ENCODE measurements around the gene SPPL2C. TPM values are rescaled to one million over a fixed set of nuclear protein-coding genes. Genes with fewer than 3 reads are reported as not detected.

SPPL2C gene
- total and polyA plus RNA-seq, 5 donors from 2014 or later, result not detected

- DNase-seq (no peak), ATAC-seq (ENCODE audit: low read depth in 2 of 2) (no peak)
- Mint-ChIP-seq H3K9me3 (peaks cover 0 to 7% (median 0%) of the 10 kb centered on the region in 7 donors), H3K36me3 (no peaks in the 10 kb centered on the region), H3K4me3 (no peak overlapping the region), H3K4me1 (peaks cover 0 to 4% (median 3%) of the 10 kb centered on the region in 4 donors), H3K27me3 (peaks cover 18% of the 10 kb centered on the region), H3K27ac (no peak overlapping the region)
- H3K9me3 ChIP-seq (ENCODE audit: control insufficient read depth in 2 of 2, low read length in 2 of 2), result no peaks in the 10 kb centered on the region
- no peaks in the 10 kb centered on the region for H3K4me1 ChIP-seq (ENCODE audit: control insufficient read depth, insufficient read depth, low read length, poor library complexity, severe bottlenecking)
- no peak overlapping the region for H3K4me3 ChIP-seq (ENCODE audit: low read depth, low read length)
- H3K27ac ChIP-seq (ENCODE audit: insufficient read depth, low read length, poor library complexity, severe bottlenecking), result no peak overlapping the region
- H3K36me3 ChIP-seq (ENCODE audit: control insufficient read depth, insufficient read depth, low read length), result no peaks in the 10 kb centered on the region
- H3K27me3 ChIP-seq (ENCODE audit: control insufficient read depth, insufficient read depth, low read length), result peaks cover 3% of the 10 kb centered on the region
These were observed 6.8 kb downstream of the SPPL2C start for GRCh38 chr17:45851464-45851863.

- H3K27me3 Mint-ChIP-seq, result peaks cover 18% of the 10 kb centered on the region
- ATAC-seq (ENCODE audit: low read depth in 2 of 2) (no peak), DNase-seq (no peak)
- Histone ChIP-seq H3K4me3 (ENCODE audit: low read depth, low read length) (no peak overlapping the region), H3K27me3 (ENCODE audit: control insufficient read depth, insufficient read depth, low read length) (peaks cover 3% of the 10 kb centered on the region), H3K4me1 (ENCODE audit: control insufficient read depth, insufficient read depth, low read length, poor library complexity, severe bottlenecking) (no peaks in the 10 kb centered on the region), H3K27ac (ENCODE audit: insufficient read depth, low read length, poor library complexity, severe bottlenecking) (no peak overlapping the region), H3K9me3 (ENCODE audit: control insufficient read depth in 2 of 2, low read length in 2 of 2) (no peaks in the 10 kb centered on the region), H3K36me3 (ENCODE audit: control insufficient read depth, insufficient read depth, low read length) (no peaks in the 10 kb centered on the region)
- H3K4me1 Mint-ChIP-seq, result peaks cover 0 to 4% (median 3%) of the 10 kb centered on the region in 4 donors
- peaks cover 0 to 7% (median 0%) of the 10 kb centered on the region in 7 donors for H3K9me3 Mint-ChIP-seq
- no peaks in the 10 kb centered on the region for H3K36me3 Mint-ChIP-seq
- H3K27ac Mint-ChIP-seq, result no peak overlapping the region
- H3K4me3 Mint-ChIP-seq, result no peak overlapping the region
These were observed 7.2 kb downstream of the SPPL2C start for GRCh38 chr17:45851873-45852272.

GRCh38 chr17:45852535-45853297 lies 8.0 kb downstream of the SPPL2C start:
- Mint-ChIP-seq H3K4me1 (peaks cover 0 to 4% (median 3%) of the 10 kb centered on the region in 4 donors), H3K9me3 (peaks cover 0 to 6% (median 0%) of the 10 kb centered on the region in 7 donors), H3K27ac (no peak overlapping the region), H3K4me3 (peak overlapping the region in 1 of 4 donors; percentile 14), H3K36me3 (no peaks in the 10 kb centered on the region), H3K27me3 (peaks cover 24% of the 10 kb centered on the region)
- no peak overlapping the region for H3K4me3 ChIP-seq (ENCODE audit: low read depth, low read length)
- no peak overlapping the region for H3K27ac ChIP-seq (ENCODE audit: insufficient read depth, low read length, poor library complexity, severe bottlenecking)
- H3K36me3 ChIP-seq (ENCODE audit: control insufficient read depth, insufficient read depth, low read length), result no peaks in the 10 kb centered on the region
- no peak for ATAC-seq (ENCODE audit: low read depth in 2 of 2)
- H3K27me3 ChIP-seq (ENCODE audit: control insufficient read depth, insufficient read depth, low read length), result peaks cover 3% of the 10 kb centered on the region
- DNase-seq, result peak; percentile 23 to 64 (median 32)
- no peaks in the 10 kb centered on the region for H3K4me1 ChIP-seq (ENCODE audit: control insufficient read depth, insufficient read depth, low read length, poor library complexity, severe bottlenecking)
- H3K9me3 ChIP-seq (ENCODE audit: control insufficient read depth in 2 of 2, low read length in 2 of 2), result no peaks in the 10 kb centered on the region

GRCh38 chr17:45854209-45854608 lies 9.5 kb downstream of the SPPL2C start:
- no peak overlapping the region for H3K27ac ChIP-seq (ENCODE audit: insufficient read depth, low read length, poor library complexity, severe bottlenecking)
- no peak overlapping the region for H3K4me3 ChIP-seq (ENCODE audit: low read depth, low read length)
- H3K4me1 ChIP-seq (ENCODE audit: control insufficient read depth, insufficient read depth, low read length, poor library complexity, severe bottlenecking), result no peaks in the 10 kb centered on the region
- ATAC-seq (ENCODE audit: low read depth in 2 of 2) (no peak), DNase-seq (no peak)
- H3K27me3 Mint-ChIP-seq, result peaks cover 33% of the 10 kb centered on the region
- H3K4me1 Mint-ChIP-seq, result peaks cover 0 to 4% (median 3%) of the 10 kb centered on the region in 4 donors
- no peak overlapping the region for H3K27ac Mint-ChIP-seq
- no peaks in the 10 kb centered on the region for H3K36me3 ChIP-seq (ENCODE audit: control insufficient read depth, insufficient read depth, low read length)
- H3K36me3 Mint-ChIP-seq, result no peaks in the 10 kb centered on the region
- H3K9me3 Mint-ChIP-seq, result peaks cover 0 to 3% (median 0%) of the 10 kb centered on the region in 7 donors
- H3K4me3 Mint-ChIP-seq, result no peak overlapping the region
- H3K27me3 ChIP-seq (ENCODE audit: control insufficient read depth, insufficient read depth, low read length), result peaks cover 3% of the 10 kb centered on the region
- no peaks in the 10 kb centered on the region for H3K9me3 ChIP-seq (ENCODE audit: control insufficient read depth in 2 of 2, low read length in 2 of 2)

GRCh38 chr17:45855691-45856336 lies 11.1 kb downstream of the SPPL2C start:
- Histone ChIP-seq H3K4me1 (ENCODE audit: control insufficient read depth, insufficient read depth, low read length, poor library complexity, severe bottlenecking) (no peaks in the 10 kb centered on the region), H3K27me3 (ENCODE audit: control insufficient read depth, insufficient read depth, low read length) (peaks cover 3% of the 10 kb centered on the region), H3K27ac (ENCODE audit: insufficient read depth, low read length, poor library complexity, severe bottlenecking) (no peak overlapping the region), H3K4me3 (ENCODE audit: low read depth, low read length) (no peak overlapping the region), H3K36me3 (ENCODE audit: control insufficient read depth, insufficient read depth, low read length) (no peaks in the 10 kb centered on the region), H3K9me3 (ENCODE audit: control insufficient read depth in 2 of 2, low read length in 2 of 2) (no peaks in the 10 kb centered on the region)
- Mint-ChIP-seq H3K27me3 (peaks cover 30% of the 10 kb centered on the region), H3K9me3 (peaks cover 0 to 3% (median 0%) of the 10 kb centered on the region in 7 donors), H3K36me3 (no peaks in the 10 kb centered on the region), H3K4me1 (peaks cover 0 to 4% (median 3%) of the 10 kb centered on the region in 4 donors), H3K27ac (no peak overlapping the region), H3K4me3 (no peak overlapping the region)
- DNase-seq, result no peak
- no peak for ATAC-seq (ENCODE audit: low read depth in 2 of 2)

GRCh38 chr17:45857977-45858708 lies 13.5 kb downstream of the SPPL2C start:
- H3K4me3 ChIP-seq (ENCODE audit: low read depth, low read length), result no peak overlapping the region
- DNase-seq, result no peak
- H3K4me3 Mint-ChIP-seq, result no peak overlapping the region
- H3K36me3 Mint-ChIP-seq, result no peaks in the 10 kb centered on the region
- ATAC-seq (ENCODE audit: low read depth in 2 of 2), result no peak
- H3K9me3 Mint-ChIP-seq, result peaks cover 0 to 3% (median 0%) of the 10 kb centered on the region in 7 donors
- no peak overlapping the region for H3K27ac ChIP-seq (ENCODE audit: insufficient read depth, low read length, poor library complexity, severe bottlenecking)
- H3K4me1 Mint-ChIP-seq, result no peaks in the 10 kb centered on the region
- H3K36me3 ChIP-seq (ENCODE audit: control insufficient read depth, insufficient read depth, low read length), result no peaks in the 10 kb centered on the region
- no peak overlapping the region for H3K27ac Mint-ChIP-seq
- H3K27me3 ChIP-seq (ENCODE audit: control insufficient read depth, insufficient read depth, low read length), result no peaks in the 10 kb centered on the region
- peaks cover 19% of the 10 kb centered on the region for H3K27me3 Mint-ChIP-seq
- no peaks in the 10 kb centered on the region for H3K9me3 ChIP-seq (ENCODE audit: control insufficient read depth in 2 of 2, low read length in 2 of 2)
- no peaks in the 10 kb centered on the region for H3K4me1 ChIP-seq (ENCODE audit: control insufficient read depth, insufficient read depth, low read length, poor library complexity, severe bottlenecking)

GRCh38 chr17:45861165-45861564 lies 16.5 kb downstream of the SPPL2C start:
- no peak overlapping the region for H3K27ac ChIP-seq (ENCODE audit: insufficient read depth, low read length, poor library complexity, severe bottlenecking)
- Mint-ChIP-seq H3K4me3 (no peak overlapping the region), H3K36me3 (no peaks in the 10 kb centered on the region)

More at GRCh38 chr17:45861165-45861564, 16.5 kb downstream of the SPPL2C start:
- Mint-ChIP-seq H3K27me3 (peaks cover 27% of the 10 kb centered on the region), H3K4me1 (peaks cover 0 to 12% (median 4%) of the 10 kb centered on the region in 4 donors), H3K9me3 (peaks cover 0 to 2% (median 0%) of the 10 kb centered on the region in 7 donors), H3K27ac (peak overlapping the region in 1 of 3 donors; percentile 66)
- no peak for ATAC-seq (ENCODE audit: low read depth in 2 of 2)
- no peak for DNase-seq
- no peaks in the 10 kb centered on the region for H3K9me3 ChIP-seq (ENCODE audit: control insufficient read depth in 2 of 2, low read length in 2 of 2)
- H3K36me3 ChIP-seq (ENCODE audit: control insufficient read depth, insufficient read depth, low read length), result no peaks in the 10 kb centered on the region
- no peaks in the 10 kb centered on the region for H3K4me1 ChIP-seq (ENCODE audit: control insufficient read depth, insufficient read depth, low read length, poor library complexity, severe bottlenecking)
- H3K27me3 ChIP-seq (ENCODE audit: control insufficient read depth, insufficient read depth, low read length), result no peaks in the 10 kb centered on the region
- H3K4me3 ChIP-seq (ENCODE audit: low read depth, low read length), result no peak overlapping the region
